C4-2B (cell line): ENCODE data around the gene ARRDC2.
"Not testable (repeated sequence)": the region's sequence is repeated elsewhere in the genome, so short reads cannot be mapped to it uniquely, and the experiment has no call there.

Experiments used
- H3K27ac ChIP-seq: fragments of 450-650 bp; 2 replicates; pipeline ENCODE4 v1.5.1; 2017
- ZFX ChIP-seq: fragments of 450-650 bp; IDR thresholded peaks from 2 replicates; pipeline ENCODE4 v1.6.1; 2017
- TF ChIP-seq, protein P1 (sequence below): fragments of 450-650 bp; conservative IDR thresholded peaks from 2 replicates; pipeline ENCODE4 v1.5.1; 2017; ENCODE audit warnings: mild to moderate bottlenecking

ARRDC2 gene

DNA sequence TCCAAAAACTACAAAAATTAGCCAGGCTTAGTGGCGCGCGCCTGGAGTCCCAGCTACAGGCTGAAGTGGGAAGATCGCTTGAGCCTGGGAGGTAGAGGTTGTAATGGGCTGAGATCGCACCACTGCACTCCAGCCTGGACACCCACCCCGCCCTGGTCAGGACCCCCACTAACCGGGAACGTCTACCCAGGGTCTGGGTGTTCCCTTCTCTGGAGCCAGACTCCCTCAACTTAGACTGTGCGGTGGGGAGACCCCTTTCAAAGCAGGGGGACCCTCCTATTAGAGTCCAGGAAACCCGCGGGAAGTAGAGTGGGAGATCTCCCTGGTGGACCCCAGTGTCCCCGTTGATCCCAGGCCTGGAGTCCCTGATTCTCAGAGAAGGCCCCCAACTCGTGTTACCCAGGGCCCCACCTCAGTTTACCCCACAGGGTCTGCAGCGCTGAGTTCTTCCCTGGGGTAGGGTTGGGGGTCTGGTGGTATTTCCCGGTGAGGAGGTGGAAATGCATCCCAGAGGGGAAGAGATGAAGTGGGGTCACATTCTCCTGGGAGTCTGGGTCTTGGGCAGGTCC lies 6.1 kb upstream of the ARRDC2 start:
- peak overlapping the region; percentile 89 for H3K27ac ChIP-seq

DNA sequence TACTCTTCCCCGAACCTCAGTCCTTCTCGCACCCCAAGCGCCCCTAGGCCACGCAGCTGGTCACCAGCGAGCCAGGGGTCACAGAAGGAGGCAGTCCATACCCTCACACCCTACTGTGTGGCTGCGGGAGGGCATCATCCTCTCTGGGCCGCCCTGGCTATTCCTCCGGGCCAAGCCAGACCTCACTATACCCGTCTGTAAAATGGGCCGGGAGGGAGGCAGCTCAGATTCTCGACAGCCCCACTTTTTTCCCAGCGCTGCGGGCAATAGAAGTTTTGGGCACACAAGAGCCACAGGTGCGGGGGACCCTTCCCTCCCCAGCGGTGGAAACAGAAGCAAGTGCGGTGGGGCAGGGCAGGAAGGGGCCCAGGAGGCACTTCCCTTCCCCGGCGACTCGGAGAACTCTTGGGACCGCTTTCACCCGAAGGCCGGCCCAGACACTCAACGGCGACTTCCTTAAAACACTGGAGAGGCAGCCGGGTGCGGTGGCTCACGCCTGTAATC lies 5.6 kb upstream of the ARRDC2 start:
- no peak overlapping the region for H3K27ac ChIP-seq
- TF ChIP-seq, protein P1, sequence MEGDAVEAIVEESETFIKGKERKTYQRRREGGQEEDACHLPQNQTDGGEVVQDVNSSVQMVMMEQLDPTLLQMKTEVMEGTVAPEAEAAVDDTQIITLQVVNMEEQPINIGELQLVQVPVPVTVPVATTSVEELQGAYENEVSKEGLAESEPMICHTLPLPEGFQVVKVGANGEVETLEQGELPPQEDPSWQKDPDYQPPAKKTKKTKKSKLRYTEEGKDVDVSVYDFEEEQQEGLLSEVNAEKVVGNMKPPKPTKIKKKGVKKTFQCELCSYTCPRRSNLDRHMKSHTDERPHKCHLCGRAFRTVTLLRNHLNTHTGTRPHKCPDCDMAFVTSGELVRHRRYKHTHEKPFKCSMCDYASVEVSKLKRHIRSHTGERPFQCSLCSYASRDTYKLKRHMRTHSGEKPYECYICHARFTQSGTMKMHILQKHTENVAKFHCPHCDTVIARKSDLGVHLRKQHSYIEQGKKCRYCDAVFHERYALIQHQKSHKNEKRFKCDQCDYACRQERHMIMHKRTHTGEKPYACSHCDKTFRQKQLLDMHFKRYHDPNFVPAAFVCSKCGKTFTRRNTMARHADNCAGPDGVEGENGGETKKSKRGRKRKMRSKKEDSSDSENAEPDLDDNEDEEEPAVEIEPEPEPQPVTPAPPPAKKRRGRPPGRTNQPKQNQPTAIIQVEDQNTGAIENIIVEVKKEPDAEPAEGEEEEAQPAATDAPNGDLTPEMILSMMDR, result no peak
- no peak for TF ChIP-seq ZFX

More for the DNA sequence above, 6.1 kb upstream of the ARRDC2 start:
- TF ChIP-seq, protein P1, result no peak
- TF ChIP-seq ZFX, result no peak

DNA sequence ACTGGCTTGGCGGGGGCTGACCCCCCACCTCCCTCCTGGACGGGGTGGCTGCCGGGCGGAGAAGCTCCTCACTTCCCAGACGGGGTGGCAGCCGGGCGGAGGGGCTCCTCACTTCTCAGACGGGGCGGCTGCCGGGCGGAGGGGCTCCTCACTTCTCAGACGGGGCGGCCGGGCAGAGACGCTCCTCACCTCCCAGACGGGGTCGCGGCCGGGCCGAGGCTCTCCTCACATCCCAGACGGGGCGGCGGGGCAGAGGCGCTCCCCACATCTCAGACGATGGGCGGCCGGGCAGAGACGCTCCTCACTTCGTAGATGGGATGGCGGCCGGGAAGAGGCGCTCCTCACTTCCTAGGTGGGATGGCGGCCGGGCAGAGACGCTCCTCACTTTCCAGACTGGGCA lies 2.2 kb upstream of the ARRDC2 start:
- not testable (repeated sequence) for H3K27ac ChIP-seq

DNA sequence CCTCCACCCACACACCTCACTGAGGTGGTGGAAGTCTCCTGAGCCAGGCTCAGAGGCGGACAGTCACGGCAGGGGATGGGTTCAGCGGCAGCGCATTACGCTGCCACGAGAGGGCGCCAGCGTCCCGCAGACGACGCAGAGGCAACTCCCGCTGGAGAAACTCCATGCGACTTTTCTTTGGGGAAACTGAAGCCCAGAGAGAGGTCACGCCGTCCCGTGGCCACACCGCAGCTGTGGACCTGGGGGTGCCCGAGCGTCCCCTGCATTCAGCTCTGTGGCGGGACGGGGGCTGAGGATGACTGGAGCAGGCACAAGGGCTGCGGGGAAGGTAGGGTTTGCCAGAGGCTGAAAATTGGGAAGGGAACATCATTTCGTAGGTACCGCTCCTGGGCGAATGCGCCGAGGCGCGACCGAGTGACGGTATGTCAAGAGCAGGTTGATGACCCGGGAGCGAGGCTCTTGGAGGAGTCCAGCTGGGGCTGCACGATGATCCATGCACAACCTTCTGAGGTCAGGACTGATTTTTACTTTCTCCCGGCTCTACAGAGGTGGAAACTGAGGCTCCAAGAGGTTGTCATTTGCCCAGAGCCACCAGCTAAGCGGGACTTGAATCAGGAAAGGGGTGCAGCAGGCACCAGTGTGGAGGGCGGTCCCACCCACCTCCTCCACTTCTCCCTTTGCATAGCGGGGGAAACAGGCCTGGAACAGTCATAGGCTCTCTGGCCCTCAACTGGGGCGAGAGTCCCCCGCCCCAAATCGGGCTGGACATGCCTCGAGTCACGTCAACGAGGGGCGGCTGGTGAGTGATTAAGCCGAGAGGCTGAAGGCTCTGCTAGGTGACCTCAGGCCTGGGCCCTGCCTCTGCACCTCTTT lies 690 bp upstream of the ARRDC2 start:
- TF ChIP-seq, protein P1, result peak; percentile 99
- no peak for TF ChIP-seq ZFX
- H3K27ac ChIP-seq, result peak overlapping the region; percentile 44

DNA sequence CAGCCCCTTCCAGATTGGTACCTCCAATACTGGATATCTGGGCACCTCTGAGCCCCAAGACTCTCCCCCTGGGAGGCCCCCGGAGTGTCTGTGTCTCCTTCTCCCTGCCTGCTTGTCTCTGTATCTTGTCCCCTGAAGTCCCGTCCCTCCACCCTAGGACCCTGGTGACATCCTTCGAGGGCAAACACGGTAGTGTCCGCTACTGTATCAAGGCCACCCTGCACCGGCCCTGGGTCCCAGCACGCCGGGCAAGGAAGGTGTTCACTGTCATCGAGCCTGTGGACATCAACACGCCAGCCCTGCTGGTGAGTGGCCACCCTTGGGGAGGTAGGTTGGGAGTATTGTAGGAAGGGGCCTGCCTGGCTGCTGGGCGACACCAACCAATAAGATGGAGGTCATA lies 844 bp downstream of the ARRDC2 start:
- no peak overlapping the region; the same call in 1 of the 2 replicates for H3K27ac ChIP-seq
- no peak for TF ChIP-seq ZFX
- TF ChIP-seq, protein P1, result no peak

DNA sequence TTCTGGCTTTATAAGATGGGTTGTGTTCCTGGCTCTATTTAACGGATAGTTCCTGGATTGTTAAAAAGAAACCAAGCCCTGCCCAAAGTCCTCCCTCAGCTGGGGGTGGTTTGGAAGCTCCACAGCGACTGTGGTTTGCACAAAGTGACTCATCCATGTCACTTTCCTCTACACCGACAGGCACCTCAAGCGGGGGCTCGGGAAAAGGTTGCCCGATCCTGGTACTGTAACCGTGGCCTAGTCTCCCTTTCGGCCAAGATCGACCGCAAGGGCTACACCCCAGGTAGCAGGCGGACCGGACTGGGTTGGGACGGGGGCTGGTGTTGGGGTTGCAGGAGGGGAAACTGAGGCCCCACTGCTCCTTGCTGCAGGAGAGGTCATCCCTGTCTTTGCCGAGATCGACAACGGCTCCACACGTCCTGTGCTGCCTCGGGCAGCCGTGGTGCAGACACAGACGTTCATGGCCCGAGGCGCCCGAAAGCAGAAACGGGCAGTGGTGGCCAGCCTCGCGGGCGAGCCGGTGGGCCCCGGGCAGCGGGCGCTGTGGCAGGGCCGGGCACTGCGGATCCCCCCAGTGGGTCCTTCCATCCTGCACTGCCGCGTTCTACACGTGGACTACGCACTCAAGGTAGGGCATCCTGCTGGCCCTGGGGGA lies 1.6 kb downstream of the ARRDC2 start:
- no peak for TF ChIP-seq ZFX
- TF ChIP-seq, protein P1, result no peak
- H3K27ac ChIP-seq, result no peak overlapping the region

DNA sequence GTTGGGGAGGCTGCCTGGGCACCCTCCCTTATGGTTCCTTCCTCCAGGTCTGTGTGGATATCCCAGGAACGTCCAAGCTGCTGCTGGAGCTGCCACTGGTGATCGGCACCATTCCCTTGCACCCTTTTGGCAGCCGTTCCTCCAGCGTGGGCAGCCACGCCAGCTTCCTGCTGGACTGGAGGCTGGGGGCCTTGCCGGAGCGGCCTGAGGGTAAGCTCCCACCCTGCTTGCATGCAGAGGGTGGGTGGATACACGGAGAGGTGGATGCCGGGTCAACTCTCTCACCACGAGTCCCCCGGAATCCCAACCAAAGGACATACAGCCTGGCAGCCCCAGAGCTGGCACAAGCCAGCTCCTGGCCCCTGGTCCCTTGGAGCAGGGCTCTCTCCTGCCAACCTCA lies 2.2 kb downstream of the ARRDC2 start:
- no peak overlapping the region for H3K27ac ChIP-seq
- TF ChIP-seq ZFX, result no peak
- TF ChIP-seq, protein P1, result no peak
